Neural progenitor cell (in vitro differentiated cells): Measurements from ENCODE around the gene CDCA7. TPM values are rescaled to one million over a fixed set of nuclear protein-coding genes. Genes with fewer than 3 reads are reported as not detected.
A peak's percentile ranks its signal among the peaks of the same experiment; 100 is the strongest.

Experiments
- DNase-seq: peaks from one replicate; pipeline ENCODE4 v3.0.0-alpha.2; 2016; ENCODE audit warnings: low spot score
- H2AFZ ChIP-seq: fragments of 200-600 bp; sonication (generic); replicated peaks from 2 replicates; pipeline ENCODE4 v1.6.1; 2016; ENCODE audit warnings: antibody characterized with exemption
- H3F3A ChIP-seq: fragments of 200-600 bp; sonication (generic); 2 replicates; pipeline ENCODE4 v1.6.1; 2016; ENCODE audit warnings: antibody characterized with exemption, low read depth
- H3K27ac ChIP-seq: fragments of 200-600 bp; sonication (generic); 2 replicates; pipeline ENCODE4 v1.5.1; 2016; ENCODE audit warnings: mild to moderate bottlenecking
- H3K27me3 ChIP-seq: fragments of 200-600 bp; sonication (generic); 2 replicates; pipeline ENCODE4 v1.6.1; 2016; ENCODE audit warnings: mild to moderate bottlenecking, moderate library complexity
- H3K36me3 ChIP-seq: fragments of 200-600 bp; sonication (generic); 2 replicates; pipeline ENCODE4 v1.5.1; 2016
- H3K4me1 ChIP-seq: fragments of 200-600 bp; sonication (generic); 2 replicates; pipeline ENCODE4 v1.6.1; 2016; ENCODE audit warnings: mixed run types
- H3K4me2 ChIP-seq: fragments of 200-600 bp; sonication (generic); 2 replicates; pipeline ENCODE4 v1.6.1; 2016
- H3K4me3 ChIP-seq: fragments of 200-600 bp; sonication (generic); 2 replicates; pipeline ENCODE4 v1.5.1; 2016
- H3K79me2 ChIP-seq: fragments of 200-600 bp; sonication (generic); 2 replicates; pipeline ENCODE4 v1.6.1; 2016; ENCODE audit warnings: low read depth
- H3K9ac ChIP-seq: fragments of 200-600 bp; sonication (generic); 2 replicates; pipeline ENCODE4 v1.6.1; 2016
- H3K9me3 ChIP-seq: fragments of 200-600 bp; sonication (generic); 2 replicates; pipeline ENCODE4 v1.5.1; 2016; ENCODE audit warnings: low read depth
- H4K20me1 ChIP-seq: fragments of 200-600 bp; sonication (generic); 2 replicates; pipeline ENCODE4 v1.6.1; 2016; ENCODE audit warnings: low read depth
- H3K27ac Mint-ChIP-seq: 3 replicates; pipeline ENCODE4 v1.8.0; 2021; ENCODE audit warnings: mixed read lengths
- H3K27me3 Mint-ChIP-seq: 2 replicates; pipeline ENCODE4 v1.8.0; 2022; ENCODE audit warnings: low read depth, mild to moderate bottlenecking, inconsistent platforms, moderate library complexity, mixed read lengths; ENCODE audit not compliant: insufficient read depth
- H3K36me3 Mint-ChIP-seq: 3 replicates; pipeline ENCODE4 v1.8.0; 2021; ENCODE audit warnings: mixed read lengths
- H3K4me1 Mint-ChIP-seq: 3 replicates; pipeline ENCODE4 v1.8.0; 2021; ENCODE audit warnings: mixed read lengths
- H3K4me3 Mint-ChIP-seq: 3 replicates; pipeline ENCODE4 v1.8.0; 2021; ENCODE audit warnings: mild to moderate bottlenecking, moderate library complexity, mixed read lengths
- H3K9me3 Mint-ChIP-seq: 3 replicates; pipeline ENCODE4 v1.8.0; 2020; ENCODE audit warnings: mixed read lengths
- EZH2 ChIP-seq: fragments of 200-600 bp; sonication (generic); IDR thresholded peaks from 2 replicates; pipeline ENCODE4 v1.6.1; 2017; ENCODE audit warnings: antibody characterized with exemption, mild to moderate bottlenecking, moderate library complexity
- EZH2phosphoT487 ChIP-seq: fragments of 200-600 bp; sonication (generic); IDR thresholded peaks from 2 replicates; pipeline ENCODE4 v1.6.1; 2017; ENCODE audit warnings: antibody characterized with exemption
- total RNA-seq: library from RNA; depleted of rRNA; stranded (reverse); fragments of >200 nt; gene quantifications from 2 replicates; pipeline ENCODE4 v1.2.3, GENCODE V29; 2015; ENCODE audit warnings: low replicate concordance
- TF ChIP-seq, protein P1 (sequence below): fragments of 200-600 bp; sonication (generic); IDR thresholded peaks from 2 replicates; pipeline ENCODE4 v1.5.1; 2017; ENCODE audit warnings: antibody characterized with exemption, mild to moderate bottlenecking

The CDCA7 gene
- total RNA-seq, 1 donor from 2014 or later, result 31.4 TPM

DNA sequence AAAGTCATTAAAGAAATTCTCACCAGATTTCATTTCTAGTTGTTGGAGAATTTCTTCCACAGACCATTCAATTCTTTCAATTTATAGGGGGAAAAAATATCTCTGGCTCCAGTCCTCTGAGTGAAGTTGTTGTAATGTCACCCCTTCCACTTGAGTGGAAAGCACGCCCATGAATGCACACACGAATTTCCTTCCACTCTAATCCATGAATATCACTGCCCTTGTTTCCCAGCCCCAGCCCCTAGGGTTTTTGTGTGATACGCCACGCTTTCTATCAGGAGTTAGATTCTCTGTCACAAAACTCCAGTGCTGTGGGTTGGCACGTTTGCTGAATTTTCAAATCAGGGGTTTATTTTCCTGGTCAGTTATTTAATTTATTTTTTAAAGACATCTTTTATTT lies 38.1 kb downstream of the CDCA7 start:
- H3K4me3 ChIP-seq, result no peak overlapping the region
- peak overlapping the region; percentile 32 for H3K4me2 ChIP-seq
- H3K27ac ChIP-seq, result no peak overlapping the region

GRCh38 chr2:173393186-173393585 lies 38.5 kb downstream of the CDCA7 start:
- TF ChIP-seq EZH2 (no peak), EZH2phosphoT487 (no peak)
- TF ChIP-seq, protein P1, sequence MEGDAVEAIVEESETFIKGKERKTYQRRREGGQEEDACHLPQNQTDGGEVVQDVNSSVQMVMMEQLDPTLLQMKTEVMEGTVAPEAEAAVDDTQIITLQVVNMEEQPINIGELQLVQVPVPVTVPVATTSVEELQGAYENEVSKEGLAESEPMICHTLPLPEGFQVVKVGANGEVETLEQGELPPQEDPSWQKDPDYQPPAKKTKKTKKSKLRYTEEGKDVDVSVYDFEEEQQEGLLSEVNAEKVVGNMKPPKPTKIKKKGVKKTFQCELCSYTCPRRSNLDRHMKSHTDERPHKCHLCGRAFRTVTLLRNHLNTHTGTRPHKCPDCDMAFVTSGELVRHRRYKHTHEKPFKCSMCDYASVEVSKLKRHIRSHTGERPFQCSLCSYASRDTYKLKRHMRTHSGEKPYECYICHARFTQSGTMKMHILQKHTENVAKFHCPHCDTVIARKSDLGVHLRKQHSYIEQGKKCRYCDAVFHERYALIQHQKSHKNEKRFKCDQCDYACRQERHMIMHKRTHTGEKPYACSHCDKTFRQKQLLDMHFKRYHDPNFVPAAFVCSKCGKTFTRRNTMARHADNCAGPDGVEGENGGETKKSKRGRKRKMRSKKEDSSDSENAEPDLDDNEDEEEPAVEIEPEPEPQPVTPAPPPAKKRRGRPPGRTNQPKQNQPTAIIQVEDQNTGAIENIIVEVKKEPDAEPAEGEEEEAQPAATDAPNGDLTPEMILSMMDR, result no peak
- H3K27ac Mint-ChIP-seq, result peak overlapping the region; percentile 51

More for the DNA sequence above, 38.1 kb downstream of the CDCA7 start:
- Histone ChIP-seq H4K20me1 (no peaks in the 10 kb centered on the region), H3K36me3 (no peaks in the 10 kb centered on the region), H2AFZ (no peak overlapping the region), H3F3A (no peaks in the 10 kb centered on the region), H3K9ac (no peak overlapping the region), H3K27me3 (no peaks in the 10 kb centered on the region), H3K4me1 (peaks cover 33% of the 10 kb centered on the region), H3K9me3 (no peaks in the 10 kb centered on the region), H3K79me2 (no peaks in the 10 kb centered on the region)
- TF ChIP-seq, protein P1, result no peak
- Mint-ChIP-seq H3K27ac (peak overlapping the region; percentile 51), H3K4me3 (no peak overlapping the region), H3K27me3 (peaks cover 7% of the 10 kb centered on the region), H3K9me3 (no peaks in the 10 kb centered on the region), H3K36me3 (peaks cover 2% of the 10 kb centered on the region), H3K4me1 (peaks cover 35% of the 10 kb centered on the region)
- DNase-seq, result no peak

DNA sequence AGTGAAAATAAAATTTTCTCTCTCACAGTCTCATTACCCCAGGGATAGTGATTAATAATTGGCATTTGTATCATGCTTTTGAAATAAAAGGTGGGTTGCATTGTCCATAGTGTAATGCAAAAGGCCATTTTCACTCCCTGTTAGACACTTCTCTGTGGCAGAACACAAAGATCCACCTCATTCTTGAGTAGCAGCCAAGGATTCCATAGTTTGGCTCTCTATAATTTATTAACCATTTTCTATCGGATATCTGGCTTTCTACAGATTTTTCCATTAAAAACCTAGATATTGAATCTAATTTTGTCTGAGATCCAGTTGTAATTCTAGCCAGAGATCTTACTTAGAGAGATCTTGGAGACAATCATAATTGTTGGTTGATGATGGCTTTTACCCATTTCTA lies 39.0 kb downstream of the CDCA7 start:
- H3K27me3 ChIP-seq, result no peaks in the 10 kb centered on the region
- peaks cover 7% of the 10 kb centered on the region for H3K27me3 Mint-ChIP-seq
- peak overlapping the region; percentile 32 for H3K4me2 ChIP-seq
- no peak overlapping the region for H3K4me3 Mint-ChIP-seq
- no peak overlapping the region for H2AFZ ChIP-seq
- no peaks in the 10 kb centered on the region for H3K9me3 Mint-ChIP-seq
- H3K4me1 ChIP-seq, result peaks cover 33% of the 10 kb centered on the region
- peaks cover 2% of the 10 kb centered on the region for H3K36me3 Mint-ChIP-seq
- TF ChIP-seq, protein P1, result no peak
- no peak for TF ChIP-seq EZH2
- TF ChIP-seq EZH2phosphoT487, result no peak
- H3F3A ChIP-seq, result no peaks in the 10 kb centered on the region
- H3K9ac ChIP-seq, result no peak overlapping the region
- H3K36me3 ChIP-seq, result no peaks in the 10 kb centered on the region
- H3K27ac ChIP-seq, result no peak overlapping the region
- no peaks in the 10 kb centered on the region for H3K9me3 ChIP-seq
- peaks cover 31% of the 10 kb centered on the region for H3K4me1 Mint-ChIP-seq
- H3K27ac Mint-ChIP-seq, result no peak overlapping the region
- H4K20me1 ChIP-seq, result no peaks in the 10 kb centered on the region
- no peak overlapping the region for H3K4me3 ChIP-seq
- DNase-seq, result no peak
- no peaks in the 10 kb centered on the region for H3K79me2 ChIP-seq

More at GRCh38 chr2:173393186-173393585, 38.5 kb downstream of the CDCA7 start:
- Histone ChIP-seq H3F3A (no peaks in the 10 kb centered on the region), H3K4me1 (peaks cover 33% of the 10 kb centered on the region), H2AFZ (no peak overlapping the region), H3K4me3 (no peak overlapping the region), H3K36me3 (no peaks in the 10 kb centered on the region), H3K79me2 (no peaks in the 10 kb centered on the region), H4K20me1 (no peaks in the 10 kb centered on the region), H3K27me3 (no peaks in the 10 kb centered on the region), H3K4me2 (peak overlapping the region; percentile 32), H3K9me3 (no peaks in the 10 kb centered on the region), H3K27ac (no peak overlapping the region), H3K9ac (no peak overlapping the region)
- Mint-ChIP-seq H3K9me3 (no peaks in the 10 kb centered on the region), H3K36me3 (peaks cover 2% of the 10 kb centered on the region), H3K27me3 (peaks cover 7% of the 10 kb centered on the region), H3K4me1 (peaks cover 32% of the 10 kb centered on the region), H3K4me3 (no peak overlapping the region)
- no peak for DNase-seq
